Psoas muscle (tissue), 8 donors: ENCODE results near the gene SLC49A4. TPM values are rescaled to one million over a fixed set of nuclear protein-coding genes. Genes with fewer than 3 reads are reported as not detected.

Source experiments
- ATAC-seq, 4 donors: fragments of 200-7000 bp; cut with Tn5 transposase; one replicate each; pipeline ENCODE4 v1.9.1; 2020; ENCODE audit warnings: moderate library complexity in 3 of 4, mild to moderate bottlenecking in 2 of 4
- DNase-seq, 2 donors: peaks; one replicate each; pipeline ENCODE4 v3.0.0-alpha.2; 2020
- H3K27ac ChIP-seq: fragments of 200-600 bp; one replicate; pipeline ENCODE4 v1.8.0; 2022
- H3K27me3 ChIP-seq, 3 donors: fragments of 200-600 bp in 1 of 3; one replicate each; pipeline versions ENCODE4 v1.6.1 to v1.8.0; 2013 to 2022; ENCODE audit warnings: low read length in 2 of 3, mild to moderate bottlenecking in 2 of 3, moderate library complexity in 1 of 3; ENCODE audit not compliant: insufficient read depth in 3 of 3
- H3K36me3 ChIP-seq, 2 donors: fragments of 200-600 bp in 1 of 2; one replicate each; pipeline versions ENCODE4 v1.6.1 to v1.8.0; 2013 to 2022; ENCODE audit warnings: low read depth in 1 of 2, mild to moderate bottlenecking in 1 of 2, moderate library complexity in 1 of 2; ENCODE audit not compliant: insufficient read depth in 1 of 2
- H3K4me1 ChIP-seq: fragments of 200-600 bp; one replicate; pipeline ENCODE4 v1.8.0; 2022
- H3K4me3 ChIP-seq: fragments of 200-600 bp; one replicate; pipeline ENCODE4 v1.8.0; 2022; ENCODE audit warnings: mild to moderate bottlenecking
- H3K9me3 ChIP-seq: fragments of 200-600 bp; one replicate; pipeline ENCODE4 v1.8.0; 2022
- WGBS, 3 donors: extraction: QIAGEN DNeasy Blood & Tissue Kit; methylation state at CpG; one replicate each; pipeline versions ENCODE4 v1.1.6 to v1.1.7; 2013; 5-methylcytosine and 5-hydroxymethylcytosine counted together
- intact Hi-C, 2 donors: fragments of 100-400 bp; cut with DNase I; formaldehyde crosslinking; loops; one replicate each; pipeline versions ENCODE4 v1.11.0 to v1.14.2; 2022
- polyA plus RNA-seq, 3 donors: library from polyadenylated mRNA; stranded (reverse); fragments of 200-250 nt; gene quantifications; one replicate each; pipeline ENCODE4 v1.2.3, GENCODE V29; 2013
- total RNA-seq, 4 donors: library from RNA; stranded (reverse); fragmentation: NEBNext Ultra II Directional in 2 of 4; extraction: Animal tissue kit (Norgen Biotek cat#: 25700) in 2 of 4; gene quantifications; one replicate each; pipeline versions ENCODE4 v1.2.1 to v1.2.4, GENCODE V29; 2021 to 2023
- TF ChIP-seq, protein P1 (sequence below): fragments of 200-600 bp; IDR thresholded peaks from one replicate; pipeline ENCODE4 v1.8.0; 2022; ENCODE audit warnings: antibody characterized with exemption
- donor health status: healthy with polysubstance abuse.
- donor health status: DM: no; HTN: no; CAD: no; lungs with moderate emphysema.
- donor health status: Bipolar disorder and iron deficiency.
- donor health status: healthy.
- donor health status: DM: yes; HTN: yes; CAD: no.
- donor health status: DM: no; HTN: no; CAD: no.
- donor health status: DM: no; HTN: no; CAD: no.
- donor health status: DM: yes; HTN: yes; CAD: no.

The SLC49A4 gene
- total and polyA plus RNA-seq, 7 donors, result 12.5 to 44.2 (median 21.8) TPM

- H3K4me3 ChIP-seq, result peak overlapping the region; percentile 93
- no peak for ATAC-seq
These were observed 2.4 kb downstream of the SLC49A4 start for GRCh38 chr3:122797291-122797690.

DNA sequence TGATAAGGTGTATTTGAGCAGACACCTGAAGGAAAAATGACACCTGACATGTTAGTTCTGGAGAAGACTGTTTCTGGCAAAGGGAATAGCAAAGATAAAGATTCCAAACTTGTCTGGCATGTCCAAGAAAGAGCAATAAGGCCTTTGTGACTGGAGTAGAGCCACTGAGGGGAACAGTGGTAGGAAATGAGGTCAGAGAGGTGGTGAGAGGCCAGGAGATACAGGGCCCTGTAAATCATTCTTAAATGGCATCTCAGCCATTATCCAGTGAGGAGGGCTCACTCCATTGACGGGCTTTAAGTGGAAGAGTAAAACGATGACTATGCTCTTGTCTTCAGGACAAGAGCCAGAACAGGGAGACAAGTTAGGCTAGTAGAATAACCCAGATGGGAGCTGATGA, 4.5 kb downstream of the SLC49A4 start:
- ATAC-seq, result no peak
- Histone ChIP-seq H3K9me3 (no peaks in the 10 kb centered on the region), H3K4me1 (peaks cover 35% of the 10 kb centered on the region), H3K27ac (peak overlapping the region; percentile 47), H3K36me3 (no peaks in the 10 kb centered on the region), H3K4me3 (peak overlapping the region; percentile 31), H3K27me3 (no peaks in the 10 kb centered on the region)
- TF ChIP-seq, protein P1, sequence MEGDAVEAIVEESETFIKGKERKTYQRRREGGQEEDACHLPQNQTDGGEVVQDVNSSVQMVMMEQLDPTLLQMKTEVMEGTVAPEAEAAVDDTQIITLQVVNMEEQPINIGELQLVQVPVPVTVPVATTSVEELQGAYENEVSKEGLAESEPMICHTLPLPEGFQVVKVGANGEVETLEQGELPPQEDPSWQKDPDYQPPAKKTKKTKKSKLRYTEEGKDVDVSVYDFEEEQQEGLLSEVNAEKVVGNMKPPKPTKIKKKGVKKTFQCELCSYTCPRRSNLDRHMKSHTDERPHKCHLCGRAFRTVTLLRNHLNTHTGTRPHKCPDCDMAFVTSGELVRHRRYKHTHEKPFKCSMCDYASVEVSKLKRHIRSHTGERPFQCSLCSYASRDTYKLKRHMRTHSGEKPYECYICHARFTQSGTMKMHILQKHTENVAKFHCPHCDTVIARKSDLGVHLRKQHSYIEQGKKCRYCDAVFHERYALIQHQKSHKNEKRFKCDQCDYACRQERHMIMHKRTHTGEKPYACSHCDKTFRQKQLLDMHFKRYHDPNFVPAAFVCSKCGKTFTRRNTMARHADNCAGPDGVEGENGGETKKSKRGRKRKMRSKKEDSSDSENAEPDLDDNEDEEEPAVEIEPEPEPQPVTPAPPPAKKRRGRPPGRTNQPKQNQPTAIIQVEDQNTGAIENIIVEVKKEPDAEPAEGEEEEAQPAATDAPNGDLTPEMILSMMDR, result no peak
- no peak for DNase-seq
- WGBS, 3 donors, result 40 to 59% (median 41%) methylated on average over 2 of the region's 2 CpGs
- intact Hi-C loops, result no loop called here

More at GRCh38 chr3:122797291-122797690, 2.4 kb downstream of the SLC49A4 start:
- 81 to 90% (median 82%) methylated on average over 3 of the region's 3 CpGs for WGBS, 3 donors
- Histone ChIP-seq H3K27ac (no peak overlapping the region), H3K36me3 (no peaks in the 10 kb centered on the region), H3K9me3 (no peaks in the 10 kb centered on the region), H3K4me1 (peaks cover 22% of the 10 kb centered on the region), H3K27me3 (no peaks in the 10 kb centered on the region)
- no peak for DNase-seq
- intact Hi-C loops, result no loop called here
- TF ChIP-seq, protein P1, result no peak

GRCh38 chr3:122800031-122800430, 5.2 kb downstream of the SLC49A4 start:
- intact Hi-C loops, result no loop called here
- no peak for ATAC-seq
- TF ChIP-seq, protein P1, result no peak
- peaks cover 35% of the 10 kb centered on the region for H3K4me1 ChIP-seq
- DNase-seq, result no peak
- no peaks in the 10 kb centered on the region for H3K27me3 ChIP-seq
- no peaks in the 10 kb centered on the region for H3K36me3 ChIP-seq
- no peak overlapping the region for H3K4me3 ChIP-seq
- WGBS, 3 donors, result 93 to 98% (median 96%) methylated on average over 1 of the region's 1 CpG
- no peaks in the 10 kb centered on the region for H3K9me3 ChIP-seq
- H3K27ac ChIP-seq, result no peak overlapping the region

- H3K27me3 ChIP-seq, result no peaks in the 10 kb centered on the region
- H3K4me3 ChIP-seq, result no peak overlapping the region
- peak in 1 of 4 donors; percentile 29 for ATAC-seq
- DNase-seq, result no peak
- peaks cover 35% of the 10 kb centered on the region for H3K4me1 ChIP-seq
- H3K36me3 ChIP-seq, result no peaks in the 10 kb centered on the region
- TF ChIP-seq, protein P1, result no peak
- no peaks in the 10 kb centered on the region for H3K9me3 ChIP-seq
- intact Hi-C loops, result no loop called here
- 93 to 100% (median 96%) methylated on average over 3 of the region's 3 CpGs for WGBS, 3 donors
- no peak overlapping the region for H3K27ac ChIP-seq
These were observed 5.9 kb downstream of the SLC49A4 start for GRCh38 chr3:122800706-122801237.

GRCh38 chr3:122802323-122802722, 7.5 kb downstream of the SLC49A4 start:
- WGBS, 3 donors, result 35 to 57% (median 54%) methylated on average over 1 of the region's 1 CpG
- no peak for DNase-seq
- Histone ChIP-seq H3K9me3 (no peaks in the 10 kb centered on the region), H3K36me3 (peaks cover 0 to 11% of the 10 kb centered on the region in 2 donors), H3K4me3 (no peak overlapping the region), H3K27me3 (no peaks in the 10 kb centered on the region), H3K4me1 (peaks cover 35% of the 10 kb centered on the region), H3K27ac (no peak overlapping the region)
- TF ChIP-seq, protein P1, result no peak
- ATAC-seq, result peak in 2 of 4 donors; percentile 36 to 51
- intact Hi-C loops, result no loop called here
